HG02763 (cell line): ENCODE results near the gene GBP7.

Experiments
- ATAC-seq: cut with Tn5 transposase; IDR thresholded peaks from one replicate; pipeline ENCODE4 v1.9.1; 2021; ENCODE audit warnings: mild to moderate bottlenecking, moderate library complexity; ENCODE audit not compliant: unreplicated experiment

Gene GBP7

GRCh38 chr1:89125240-89125912, 50.4 kb downstream of the GBP7 start:
- ATAC-seq, result no peak

DNA sequence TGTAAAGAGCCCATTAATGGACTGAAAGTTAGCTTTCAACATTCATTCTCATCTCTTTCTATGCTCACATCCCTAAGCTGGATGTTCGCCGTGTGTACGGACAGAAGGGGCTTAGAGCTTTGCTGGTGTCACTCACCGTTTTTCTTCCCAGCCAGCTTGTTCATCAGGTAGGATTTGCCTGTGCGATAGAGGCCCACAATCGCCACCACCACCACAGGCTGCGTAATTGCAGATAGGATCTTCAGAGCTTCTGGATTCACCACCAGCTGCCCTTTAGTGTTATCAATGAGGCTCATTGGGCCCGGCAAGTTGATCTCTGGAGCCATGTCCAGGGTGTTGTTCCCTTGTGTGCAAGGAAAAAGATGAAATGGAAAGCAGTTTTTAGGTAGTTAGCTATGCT, 54.2 kb downstream of the GBP7 start:
- ATAC-seq, result no peak

DNA sequence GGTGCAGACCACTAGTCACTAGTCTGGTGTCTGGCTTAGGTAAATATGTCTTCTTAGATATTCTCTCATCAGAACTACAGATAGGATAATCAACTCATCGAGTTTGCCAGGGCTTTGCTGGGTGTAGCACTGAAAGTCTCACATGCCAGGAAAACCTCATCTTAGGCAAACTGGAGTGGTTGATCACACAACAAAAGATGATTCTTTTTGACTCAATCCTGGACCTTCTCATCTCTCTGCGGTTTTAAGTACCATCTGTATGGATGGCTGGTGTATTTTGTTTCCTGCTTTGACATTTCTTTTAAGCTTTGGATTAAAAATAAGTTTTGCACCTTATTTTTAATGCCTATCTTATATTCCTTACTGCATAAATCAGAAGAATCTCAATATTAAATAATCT, 61.1 kb downstream of the GBP7 start:
- ATAC-seq, result no peak

DNA sequence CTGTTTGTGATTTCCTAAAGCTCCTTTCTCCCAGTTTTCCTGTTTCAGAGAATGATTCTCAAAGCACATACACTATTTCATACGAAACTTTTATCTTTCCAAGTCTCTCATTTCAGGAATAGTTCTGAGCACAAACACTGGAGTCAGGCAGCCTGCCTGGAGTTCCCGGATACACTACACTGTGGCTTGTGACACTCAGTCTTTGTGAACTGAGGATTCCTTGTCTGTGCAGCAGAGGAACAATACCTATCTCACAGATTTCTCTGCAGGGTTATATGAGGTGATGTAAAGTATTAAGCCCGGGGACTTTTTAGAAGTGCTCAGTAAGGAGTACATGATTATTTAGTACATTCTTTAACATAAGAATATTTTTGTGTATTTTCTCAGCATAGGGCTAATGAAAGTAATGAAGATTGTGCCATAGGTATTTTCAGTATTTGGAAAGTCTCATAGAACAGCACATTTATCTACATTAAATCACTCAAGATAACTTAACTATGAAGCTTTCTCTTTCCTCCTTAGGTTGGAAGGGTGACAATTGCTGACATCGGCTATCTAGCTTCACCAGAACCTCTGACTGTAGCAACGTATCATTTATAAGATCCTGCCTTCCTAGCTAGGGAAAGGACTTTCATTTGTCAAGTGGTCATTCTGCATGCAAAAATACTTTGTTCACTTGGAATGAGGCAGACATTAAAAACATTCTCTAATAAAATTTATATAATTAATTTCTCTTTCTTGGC, 62.8 kb downstream of the GBP7 start:
- no peak for ATAC-seq

- no peak for ATAC-seq
Observed at GRCh38 chr1:89104687-89105086, 71.1 kb downstream of the GBP7 start.

DNA sequence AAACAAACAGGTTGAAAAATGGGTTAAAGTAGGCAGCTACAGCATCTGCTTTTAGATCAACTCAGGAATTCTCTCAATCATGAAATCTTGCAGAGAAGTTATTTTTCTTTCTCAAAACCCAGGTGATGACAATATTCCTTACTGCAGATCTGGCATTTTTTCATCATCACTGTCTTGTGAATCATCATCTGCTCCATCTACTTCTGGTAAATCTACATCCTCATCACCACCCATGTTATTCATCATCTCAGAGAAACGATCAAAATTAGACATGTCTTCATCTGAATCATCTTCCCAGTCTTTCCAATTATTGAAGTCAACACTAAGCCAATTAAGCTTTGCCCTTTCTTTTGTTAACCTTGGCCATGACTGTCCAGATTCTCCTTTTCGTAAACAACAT, 71.7 kb downstream of the GBP7 start:
- no peak for ATAC-seq

GRCh38 chr1:89102021-89102420, 73.8 kb downstream of the GBP7 start:
- ATAC-seq, result no peak

- no peak for ATAC-seq
Observed at GRCh38 chr1:89100412-89100811, 75.4 kb downstream of the GBP7 start.

- no peak for ATAC-seq
Observed at GRCh38 chr1:89098857-89099256, 76.9 kb downstream of the GBP7 start.

GRCh38 chr1:89095737-89096136, 80.1 kb downstream of the GBP7 start:
- ATAC-seq, result no peak

DNA sequence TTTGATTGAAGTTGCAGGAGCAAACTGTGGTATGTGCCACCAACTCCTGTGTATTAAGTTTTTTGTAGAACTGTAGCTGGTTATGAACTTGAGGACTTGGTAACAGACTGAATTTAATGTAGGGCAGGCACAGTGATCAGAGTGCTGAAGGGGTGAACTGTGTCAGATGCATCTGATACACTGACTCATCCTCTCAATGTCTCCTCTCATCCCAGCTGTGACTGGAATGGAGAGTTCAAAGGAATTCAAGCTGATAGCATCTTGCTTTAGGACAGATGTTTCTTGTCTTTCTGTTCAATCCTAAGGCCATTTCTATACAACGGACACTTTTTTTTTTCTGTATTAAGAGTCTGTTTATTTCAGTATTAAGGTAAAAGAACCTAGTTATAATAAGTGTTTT, 85.8 kb downstream of the GBP7 start:
- ATAC-seq, result no peak

- ATAC-seq, result no peak
Observed at GRCh38 chr1:89088572-89088971, 87.2 kb downstream of the GBP7 start.

GRCh38 chr1:89087241-89087640, 88.6 kb downstream of the GBP7 start:
- no peak for ATAC-seq

GRCh38 chr1:89085781-89086180, 90.0 kb downstream of the GBP7 start:
- ATAC-seq, result peak; percentile 70
